Measurements from ENCODE around the gene REC8. TPM values are rescaled to one million over a fixed set of nuclear protein-coding genes. Genes with fewer than 3 reads are reported as not detected.
"Not testable (repeated sequence)": the region's sequence is repeated elsewhere in the genome, so short reads cannot be mapped to it uniquely, and the experiment has no call there.

Gene REC8
- polyA plus RNA-seq, 3 donors from 2014 or later: 1.7 to 15.2 (median 3.8) TPM

GRCh38 chr14:24197056-24197450, 25.2 kb downstream of the REC8 start:
- Mint-ChIP-seq H3K27ac (peak overlapping the region; percentile 83 to 99 (median 94)), H3K4me3 (peak overlapping the region; percentile 71 to 94 (median 80)), H3K27me3 (ENCODE audit: low read depth in 3 of 3) (peaks cover 19 to 32% (median 22%) of the 10 kb centered on the region in 3 donors), H3K9me3 (no peaks in the 10 kb centered on the region), H3K4me1 (peaks cover 44 to 58% of the 10 kb centered on the region in 2 donors), H3K36me3 (peaks cover 16 to 26% (median 25%) of the 10 kb centered on the region in 3 donors)
- no peak for DNase-seq

GRCh38 chr14:24198814-24199524, 27.1 kb downstream of the REC8 start:
- Mint-ChIP-seq H3K4me3 (peak overlapping the region; percentile 3 to 43 (median 24)), H3K9me3 (no peaks in the 10 kb centered on the region), H3K27me3 (ENCODE audit: low read depth in 3 of 3) (peaks cover 17 to 30% (median 26%) of the 10 kb centered on the region in 3 donors), H3K27ac (peak overlapping the region; percentile 76 to 90 (median 80)), H3K36me3 (peaks cover 21 to 29% (median 28%) of the 10 kb centered on the region in 3 donors), H3K4me1 (peaks cover 42 to 51% of the 10 kb centered on the region in 2 donors)
- DNase-seq: no peak

- not testable (repeated sequence) for H3K27me3 Mint-ChIP-seq (ENCODE audit: low read depth in 3 of 3); H3K9me3 Mint-ChIP-seq; H3K4me3 Mint-ChIP-seq; DNase-seq
- Mint-ChIP-seq H3K36me3 (peaks cover 32 to 52% (median 46%) of the 10 kb centered on the region in 3 donors), H3K4me1 (peaks cover 31 to 43% of the 10 kb centered on the region in 2 donors), H3K27ac (peak overlapping the region in 2 of 6 donors; percentile 15 to 40)
Observed at GRCh38 chr14:24202538-24202937, 30.7 kb downstream of the REC8 start.

- H3K27me3 Mint-ChIP-seq (ENCODE audit: low read depth in 3 of 3); H3K9me3 Mint-ChIP-seq; H3K4me3 Mint-ChIP-seq; DNase-seq: not testable (repeated sequence)
- Mint-ChIP-seq H3K27ac (peak overlapping the region in 3 of 6 donors; percentile 15 to 40 (median 16)), H3K36me3 (peaks cover 32 to 56% (median 46%) of the 10 kb centered on the region in 3 donors), H3K4me1 (peaks cover 32 to 47% of the 10 kb centered on the region in 2 donors)
Observed at GRCh38 chr14:24203249-24203886, 31.5 kb downstream of the REC8 start.

DNA sequence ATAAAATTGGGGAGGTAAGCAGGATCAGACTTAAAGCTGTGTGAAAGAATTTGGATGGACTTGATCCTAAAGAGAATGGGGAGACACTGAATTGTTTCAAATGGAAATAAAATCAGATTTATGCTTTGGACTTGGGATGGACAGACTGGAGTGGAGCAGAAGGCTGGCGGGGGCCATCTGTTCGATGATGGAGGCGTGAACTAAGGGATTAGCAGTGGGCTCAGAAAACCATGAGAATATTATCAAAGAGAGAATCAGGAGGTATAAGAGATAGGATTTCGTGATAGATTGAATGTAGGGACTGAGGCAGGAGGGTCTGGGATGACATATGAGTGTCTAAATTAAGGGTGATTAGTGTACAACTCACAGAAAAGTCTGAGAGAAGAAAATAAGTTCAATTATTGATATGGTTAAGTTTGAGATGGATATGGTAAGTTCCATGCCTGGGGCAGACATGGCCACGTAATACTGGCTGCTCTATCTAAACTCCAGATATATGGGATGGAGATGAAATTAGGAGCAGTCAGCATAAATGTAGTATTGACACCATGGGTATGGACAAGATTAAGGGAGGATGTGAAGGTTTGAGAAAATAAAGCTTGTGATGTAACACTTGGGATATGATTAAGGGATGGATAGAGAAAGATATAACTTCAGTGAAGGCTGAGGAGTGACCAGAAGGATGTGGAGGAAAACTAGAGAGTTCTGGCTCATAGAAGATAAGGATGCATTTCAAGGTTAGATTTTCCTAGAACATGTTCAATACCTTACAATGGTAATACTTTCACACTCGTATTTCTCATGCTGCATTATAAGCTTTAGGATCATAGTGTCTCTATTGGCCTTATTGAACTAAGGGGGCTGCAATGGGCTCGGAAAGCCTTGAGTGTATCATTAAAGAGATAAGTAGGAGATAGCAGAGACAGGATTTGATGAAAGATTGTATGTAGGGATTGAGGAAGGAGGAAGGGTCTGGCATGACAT, 32.6 kb downstream of the REC8 start:
- Mint-ChIP-seq H3K27ac (peak overlapping the region in 5 of 6 donors; percentile 9 to 82 (median 15)), H3K36me3 (peaks cover 26 to 52% (median 37%) of the 10 kb centered on the region in 3 donors), H3K9me3 (no peaks in the 10 kb centered on the region), H3K4me3 (no peak overlapping the region), H3K27me3 (ENCODE audit: low read depth in 3 of 3) (peaks cover 0 to 5% (median 3%) of the 10 kb centered on the region in 3 donors), H3K4me1 (peaks cover 25 to 38% of the 10 kb centered on the region in 2 donors)
- DNase-seq: no peak

DNA sequence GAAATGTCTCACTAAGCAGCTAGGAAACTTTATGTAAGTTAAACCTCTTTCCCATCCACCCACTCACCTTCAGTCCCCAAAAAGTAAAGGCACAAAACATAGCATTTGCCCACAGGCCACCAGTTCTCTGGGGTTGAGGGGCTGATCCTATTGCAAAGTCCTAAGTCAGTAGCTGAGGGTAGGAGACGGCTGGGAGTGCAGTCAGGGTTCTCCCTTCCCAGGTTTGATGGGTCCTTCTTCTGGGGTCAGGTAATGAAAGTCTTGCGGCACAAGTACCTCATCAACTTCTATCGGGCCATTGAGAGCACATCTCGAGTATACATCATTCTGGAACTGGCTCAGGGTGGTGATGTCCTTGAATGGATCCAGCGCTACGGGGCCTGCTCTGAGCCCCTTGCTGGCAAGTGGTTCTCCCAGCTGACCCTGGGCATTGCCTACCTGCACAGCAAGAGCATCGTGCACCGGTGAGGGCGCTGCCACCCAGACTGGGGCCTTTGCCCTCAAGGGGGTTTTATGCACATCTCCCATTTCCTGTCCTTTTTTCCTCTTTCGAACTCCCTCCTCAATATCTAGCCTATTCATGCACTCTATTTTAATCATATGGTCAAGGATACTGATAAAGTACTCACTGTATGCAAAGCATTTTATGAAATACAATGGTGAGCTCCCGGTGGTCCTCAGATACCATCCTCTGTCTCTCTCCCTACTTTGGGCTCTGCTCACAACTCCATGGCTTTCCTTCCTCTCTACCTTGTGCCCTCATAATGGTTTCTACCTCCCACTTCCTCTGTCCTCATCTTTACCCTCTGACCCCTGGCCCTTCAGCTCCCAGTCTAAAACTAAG, 34.6 kb downstream of the REC8 start:
- Mint-ChIP-seq H3K4me3 (no peak overlapping the region), H3K9me3 (no peaks in the 10 kb centered on the region), H3K27ac (peak overlapping the region; percentile 86 to 98 (median 92)), H3K27me3 (ENCODE audit: low read depth in 3 of 3) (peaks cover under 1 to 7% (median 3%) of the 10 kb centered on the region in 3 donors), H3K36me3 (peaks cover 30 to 61% (median 41%) of the 10 kb centered on the region in 3 donors), H3K4me1 (peaks cover 29 to 51% of the 10 kb centered on the region in 2 donors)
- DNase-seq: no peak

DNA sequence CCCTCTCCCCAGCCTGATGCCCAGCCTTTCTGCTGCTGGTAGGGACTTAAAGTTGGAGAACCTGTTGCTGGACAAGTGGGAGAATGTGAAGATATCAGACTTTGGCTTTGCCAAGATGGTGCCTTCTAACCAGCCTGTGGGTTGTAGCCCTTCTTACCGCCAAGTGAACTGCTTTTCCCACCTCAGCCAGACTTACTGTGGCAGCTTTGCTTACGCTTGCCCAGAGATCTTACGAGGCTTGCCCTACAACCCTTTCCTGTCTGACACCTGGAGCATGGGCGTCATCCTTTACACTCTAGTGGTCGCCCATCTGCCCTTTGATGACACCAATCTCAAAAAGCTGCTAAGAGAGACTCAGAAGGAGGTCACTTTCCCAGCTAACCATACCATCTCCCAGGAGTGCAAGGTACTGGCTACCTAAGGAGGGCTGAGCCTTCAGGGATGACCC, 35.2 kb downstream of the REC8 start:
- Mint-ChIP-seq H3K9me3 (no peaks in the 10 kb centered on the region), H3K27me3 (ENCODE audit: low read depth in 3 of 3) (peaks cover 1 to 5% (median 3%) of the 10 kb centered on the region in 3 donors), H3K4me3 (no peak overlapping the region), H3K4me1 (peaks cover 36 to 57% of the 10 kb centered on the region in 2 donors), H3K27ac (peak overlapping the region; percentile 86 to 98 (median 92)), H3K36me3 (peaks cover 29 to 59% (median 37%) of the 10 kb centered on the region in 3 donors)
- DNase-seq: peak; percentile 38 to 58 (median 55)

DNA sequence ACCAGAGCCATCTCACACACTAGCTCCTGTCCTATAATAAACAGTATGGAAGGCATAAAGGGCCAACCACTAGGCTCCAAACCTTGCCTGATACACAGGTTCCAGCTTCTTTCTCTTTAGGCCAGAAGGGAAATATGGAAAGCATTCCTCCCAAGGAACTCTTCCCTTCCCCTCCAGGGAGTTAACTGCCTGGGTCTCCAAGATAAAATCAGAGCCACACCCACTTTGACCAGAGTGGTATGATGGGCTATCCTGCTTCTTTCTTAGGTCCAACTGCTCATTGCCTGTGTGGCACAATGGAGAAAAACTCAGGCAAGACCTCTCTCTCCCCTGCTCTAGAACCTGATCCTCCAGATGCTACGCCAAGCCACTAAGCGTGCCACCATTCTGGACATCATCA, 35.7 kb downstream of the REC8 start:
- Mint-ChIP-seq H3K4me3 (no peak overlapping the region), H3K36me3 (peaks cover 27 to 54% (median 33%) of the 10 kb centered on the region in 3 donors), H3K4me1 (peaks cover 39 to 58% of the 10 kb centered on the region in 2 donors), H3K9me3 (no peaks in the 10 kb centered on the region), H3K27me3 (ENCODE audit: low read depth in 3 of 3) (peaks cover 1 to 8% (median 3%) of the 10 kb centered on the region in 3 donors), H3K27ac (peak overlapping the region; percentile 86 to 98 (median 92))
- DNase-seq: no peak

GRCh38 chr14:24211311-24211710, 39.4 kb downstream of the REC8 start:
- peak overlapping the region in 4 of 5 donors; percentile 33 to 95 (median 65) for H3K4me3 Mint-ChIP-seq
- peaks cover 8 to 25% (median 14%) of the 10 kb centered on the region in 3 donors for H3K27me3 Mint-ChIP-seq (ENCODE audit: low read depth in 3 of 3)
- H3K36me3 Mint-ChIP-seq: peaks cover 16 to 35% (median 19%) of the 10 kb centered on the region in 3 donors
- DNase-seq: no peak
- no peaks in the 10 kb centered on the region for H3K9me3 Mint-ChIP-seq
- H3K27ac Mint-ChIP-seq: peak overlapping the region; percentile 96 to 100 (median 98)
- peaks cover 65 to 77% of the 10 kb centered on the region in 2 donors for H3K4me1 Mint-ChIP-seq

GRCh38 chr14:24212924-24213865, 41.3 kb downstream of the REC8 start, which contains the start of gene CHMP4A:
CHMP4A (minus strand) TSS chr14:24213488; CDS start chr14:24213439, 49 bp downstream.
- Mint-ChIP-seq H3K4me3 (peak within 1 kb of the TSS; percentile 91 to 99 (median 93)), H3K9me3 (no peaks in the 10 kb centered on the region), H3K36me3 (peaks cover 10 to 23% (median 12%) of the 10 kb centered on the region in 3 donors), H3K4me1 (peaks cover 58 to 64% of the 10 kb centered on the region in 2 donors), H3K27ac (peak within 1 kb of the TSS; percentile 96 to 100 (median 98)), H3K27me3 (ENCODE audit: low read depth in 3 of 3) (peaks cover 8 to 25% (median 14%) of the 10 kb centered on the region in 3 donors)
- DNase-seq: peak; percentile 95 to 96 (median 96)

- peaks cover 58 to 60% of the 10 kb centered on the region in 2 donors for H3K4me1 Mint-ChIP-seq
- H3K27me3 Mint-ChIP-seq (ENCODE audit: low read depth in 3 of 3): peaks cover 8 to 23% (median 14%) of the 10 kb centered on the region in 3 donors
- DNase-seq: no peak
- peak overlapping the region; percentile 91 to 99 (median 93) for H3K4me3 Mint-ChIP-seq
- no peaks in the 10 kb centered on the region for H3K9me3 Mint-ChIP-seq
- H3K27ac Mint-ChIP-seq: peak overlapping the region; percentile 96 to 100 (median 98)
- H3K36me3 Mint-ChIP-seq: peaks cover 10 to 23% (median 12%) of the 10 kb centered on the region in 3 donors
Observed at GRCh38 chr14:24213866-24214662, 42.2 kb downstream of the REC8 start.

Data from immature natural killer cell (primary cell).